Suprapubic skin (tissue), 4 donors: ENCODE results near the gene WHRN.

Source experiments
- CTCF ChIP-seq, 2 donors: fragments of 200-600 bp in 1 of 2; fragments of 450-650 bp in 1 of 2; sonication (generic) in 1 of 2; IDR thresholded peaks; one replicate each; pipeline ENCODE4 v1.5.1; 2016 to 2019; ENCODE audit warnings: antibody characterized with exemption in 2 of 2, mild to moderate bottlenecking in 1 of 2, moderate library complexity in 1 of 2
- EP300 ChIP-seq: sonication (generic); formaldehyde crosslinking; IDR thresholded peaks from one replicate; pipeline ENCODE4 v1.6.1; 2017; ENCODE audit warnings: antibody characterized with exemption
- POLR2A ChIP-seq, 2 donors: fragments of 450-650 bp; IDR thresholded peaks; one replicate each; pipeline ENCODE4 v1.6.1; 2017; ENCODE audit warnings: antibody characterized with exemption in 2 of 2, mild to moderate bottlenecking in 2 of 2, moderate library complexity in 2 of 2
- POLR2AphosphoS5 ChIP-seq, 3 donors: sonication (generic); formaldehyde crosslinking; IDR thresholded peaks; one replicate each; pipeline ENCODE4 v1.6.1; 2017; ENCODE audit warnings: antibody characterized with exemption in 3 of 3

DNA sequence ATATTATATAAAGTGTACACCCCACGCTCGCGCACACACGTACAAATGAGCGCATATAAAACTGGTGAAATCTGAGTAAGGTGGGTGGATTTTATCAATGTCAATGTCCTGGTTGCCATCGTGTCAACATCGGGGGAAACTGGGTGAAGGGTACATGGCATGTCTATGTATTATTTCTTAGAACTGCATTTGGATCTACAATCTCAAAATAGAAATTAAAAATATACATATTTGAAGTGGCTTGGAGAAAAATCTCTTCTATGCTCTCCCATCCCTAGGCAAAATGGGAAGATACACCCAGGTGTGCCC lies 763 bp upstream of the WHRN start:
- TF ChIP-seq POLR2A (IDR thresholded peaks at IDR 0.05) (no peak), CTCF (IDR thresholded peaks at IDR 0.05) (no peak), POLR2AphosphoS5 (IDR thresholded peaks at IDR 0.05) (no peak), EP300 (no peak)
